ENCODE results near the gene STAB2.
"Not testable (repeated sequence)": the region's sequence is repeated elsewhere in the genome, so short reads cannot be mapped to it uniquely, and the experiment has no call there.

STAB2 gene

DNA sequence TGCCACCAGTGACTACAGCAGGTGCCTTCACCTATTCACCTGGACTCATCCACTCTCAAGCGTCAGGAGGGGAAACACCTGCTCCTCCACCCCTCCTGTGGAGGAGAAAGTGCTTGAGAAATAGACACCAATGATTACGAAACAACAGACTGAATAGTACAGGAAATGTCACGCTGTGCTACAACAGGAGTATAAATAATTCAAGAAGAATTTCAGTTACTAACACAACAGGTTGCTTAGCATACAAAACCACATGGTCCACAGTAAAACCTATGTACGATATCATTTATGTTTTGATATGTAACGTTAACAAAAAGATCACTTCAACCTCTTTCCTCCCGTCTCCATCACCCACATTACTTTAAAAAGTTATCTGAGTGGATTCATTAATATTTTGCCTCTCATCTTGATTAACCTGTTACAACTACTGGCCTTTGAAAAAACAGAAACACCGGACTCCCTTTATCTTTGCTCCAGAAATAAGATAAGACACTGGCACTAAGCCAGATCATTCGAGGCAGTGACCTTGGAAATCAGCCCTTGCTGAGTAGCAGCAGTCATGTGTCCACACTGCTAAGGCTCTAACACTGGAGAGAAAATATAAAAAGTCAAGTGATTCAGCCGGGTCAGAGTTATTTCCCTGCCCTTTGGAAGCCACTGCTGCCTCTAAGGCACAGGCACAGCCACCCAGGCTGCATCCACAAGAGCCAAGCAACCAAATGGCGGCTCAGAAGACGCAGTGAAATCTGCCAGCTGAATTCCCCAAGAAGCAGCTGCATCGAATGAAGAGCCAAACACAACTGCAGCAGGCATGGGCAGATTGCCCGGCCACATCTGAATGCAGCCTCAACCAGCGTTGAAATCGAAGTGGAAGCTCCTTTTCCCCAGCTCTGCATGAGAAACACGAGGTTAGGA, 213.0 kb downstream of the STAB2 start:
- Histone ChIP-seq H3K27me3 (ENCODE audit: control insufficient read depth, insufficient read depth, low read length) (no peaks in the 10 kb centered on the region), H3K4me1 (ENCODE audit: control insufficient read depth, insufficient read depth, low read length) (peaks cover 23% of the 10 kb centered on the region), H3K9me3 (ENCODE audit: control insufficient read depth, low read length) (no peaks in the 10 kb centered on the region), H3K4me3 (ENCODE audit: low read length) (peak overlapping the region; percentile 7), H3K36me3 (ENCODE audit: control insufficient read depth, insufficient read depth, low read length) (no peaks in the 10 kb centered on the region), H3K9ac (ENCODE audit: low read length) (no peak overlapping the region)

DNA sequence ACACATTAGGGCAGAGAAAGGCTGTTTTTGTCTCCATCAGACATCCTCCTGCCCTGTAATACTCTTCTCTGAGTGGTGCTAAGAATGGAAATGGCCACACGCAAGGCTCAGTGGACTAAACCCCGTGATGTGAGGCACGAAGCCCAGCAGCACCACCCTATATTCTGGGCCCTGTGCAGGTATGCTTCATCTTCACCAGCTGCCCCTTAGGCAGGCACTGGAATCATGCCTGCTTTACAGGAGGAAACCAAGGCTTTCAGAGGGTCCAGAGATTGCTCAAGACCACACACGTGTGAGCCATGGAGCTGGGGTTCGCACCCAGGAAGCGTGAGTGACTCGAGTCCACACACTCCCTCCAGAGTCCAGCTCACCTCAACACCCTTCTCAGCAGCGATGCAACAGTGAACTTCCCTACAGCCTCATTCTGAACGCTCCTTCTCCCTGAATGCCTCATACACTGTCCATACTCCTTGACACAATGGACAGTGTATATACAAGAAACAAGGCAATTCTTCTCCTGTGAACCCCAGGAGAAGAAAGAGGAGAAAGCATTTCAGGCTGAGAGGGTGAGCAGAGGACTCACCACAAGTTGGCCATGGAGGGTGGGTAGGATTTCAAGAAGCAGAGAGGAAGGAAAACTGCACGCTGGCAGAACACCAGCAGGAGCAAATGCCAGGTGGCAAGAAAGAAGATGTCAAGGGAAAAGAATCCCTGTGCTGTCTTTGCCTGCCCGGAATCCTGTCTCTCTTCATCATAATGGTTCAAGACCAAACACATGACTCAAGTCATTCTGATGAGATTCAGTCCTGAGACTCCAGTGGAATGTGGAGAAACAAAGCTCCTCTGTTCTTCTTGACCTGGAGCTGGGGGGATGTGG, 214.9 kb downstream of the STAB2 start:
- Histone ChIP-seq H3K4me1 (ENCODE audit: control insufficient read depth, insufficient read depth, low read length) (peaks cover 31% of the 10 kb centered on the region), H3K4me3 (ENCODE audit: low read length) (no peak overlapping the region), H3K9me3 (ENCODE audit: control insufficient read depth, low read length) (no peaks in the 10 kb centered on the region), H3K9ac (ENCODE audit: low read length) (no peak overlapping the region), H3K27me3 (ENCODE audit: control insufficient read depth, insufficient read depth, low read length) (no peaks in the 10 kb centered on the region), H3K36me3 (ENCODE audit: control insufficient read depth, insufficient read depth, low read length) (no peaks in the 10 kb centered on the region)

- Histone ChIP-seq H3K9me3 (ENCODE audit: control insufficient read depth, low read length) (no peaks in the 10 kb centered on the region), H3K4me1 (ENCODE audit: control insufficient read depth, insufficient read depth, low read length) (peaks cover 31% of the 10 kb centered on the region), H3K36me3 (ENCODE audit: control insufficient read depth, insufficient read depth, low read length) (no peaks in the 10 kb centered on the region), H3K4me3 (ENCODE audit: low read length) (no peak overlapping the region), H3K9ac (ENCODE audit: low read length) (no peak overlapping the region), H3K27me3 (ENCODE audit: control insufficient read depth, insufficient read depth, low read length) (no peaks in the 10 kb centered on the region)
Measured at GRCh38 chr12:103802586-103802886, 215.5 kb downstream of the STAB2 start.

- H3K4me3 ChIP-seq (ENCODE audit: low read length) = no peak overlapping the region
- peaks cover 34% of the 10 kb centered on the region for H3K4me1 ChIP-seq (ENCODE audit: control insufficient read depth, insufficient read depth, low read length)
- no peaks in the 10 kb centered on the region for H3K27me3 ChIP-seq (ENCODE audit: control insufficient read depth, insufficient read depth, low read length)
- H3K9me3 ChIP-seq (ENCODE audit: control insufficient read depth, low read length) = no peaks in the 10 kb centered on the region
- H3K9ac ChIP-seq (ENCODE audit: low read length) = no peak overlapping the region
- no peaks in the 10 kb centered on the region for H3K36me3 ChIP-seq (ENCODE audit: control insufficient read depth, insufficient read depth, low read length)
Measured at GRCh38 chr12:103803847-103804246, 216.8 kb downstream of the STAB2 start.

GRCh38 chr12:103805655-103806360, 218.7 kb downstream of the STAB2 start:
- no peaks in the 10 kb centered on the region for H3K36me3 ChIP-seq (ENCODE audit: control insufficient read depth, insufficient read depth, low read length)
- H3K4me1 ChIP-seq (ENCODE audit: control insufficient read depth, insufficient read depth, low read length) = peaks cover 20% of the 10 kb centered on the region
- H3K4me3 ChIP-seq (ENCODE audit: low read length) = no peak overlapping the region
- H3K9me3 ChIP-seq (ENCODE audit: control insufficient read depth, low read length) = no peaks in the 10 kb centered on the region
- no peaks in the 10 kb centered on the region for H3K27me3 ChIP-seq (ENCODE audit: control insufficient read depth, insufficient read depth, low read length)
- H3K9ac ChIP-seq (ENCODE audit: low read length) = no peak overlapping the region

DNA sequence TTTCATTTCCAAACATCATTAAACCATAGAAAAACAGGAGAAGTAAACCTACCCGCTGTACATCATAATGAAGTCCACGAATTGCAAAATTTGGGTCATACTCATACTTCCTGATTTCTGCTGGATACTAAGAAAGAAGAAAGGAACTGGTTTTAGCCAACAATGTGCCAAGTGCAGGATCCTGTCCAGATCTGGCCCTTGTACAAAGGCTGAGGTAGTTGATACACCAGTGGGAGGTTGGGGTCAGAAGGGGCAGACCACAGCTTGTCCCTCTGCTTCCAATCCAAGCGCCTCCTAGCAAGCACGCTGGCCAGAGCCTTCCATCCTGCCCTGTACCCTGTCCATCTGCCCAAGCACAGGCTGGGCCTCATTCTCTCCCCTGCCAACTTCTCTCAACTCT, 219.7 kb downstream of the STAB2 start:
- no peaks in the 10 kb centered on the region for H3K36me3 ChIP-seq (ENCODE audit: control insufficient read depth, insufficient read depth, low read length)
- no peaks in the 10 kb centered on the region for H3K9me3 ChIP-seq (ENCODE audit: control insufficient read depth, low read length)
- H3K27me3 ChIP-seq (ENCODE audit: control insufficient read depth, insufficient read depth, low read length) = no peaks in the 10 kb centered on the region
- H3K4me1 ChIP-seq (ENCODE audit: control insufficient read depth, insufficient read depth, low read length) = peaks cover 18% of the 10 kb centered on the region
- H3K9ac ChIP-seq (ENCODE audit: low read length) = no peak overlapping the region
- no peak overlapping the region for H3K4me3 ChIP-seq (ENCODE audit: low read length)

DNA sequence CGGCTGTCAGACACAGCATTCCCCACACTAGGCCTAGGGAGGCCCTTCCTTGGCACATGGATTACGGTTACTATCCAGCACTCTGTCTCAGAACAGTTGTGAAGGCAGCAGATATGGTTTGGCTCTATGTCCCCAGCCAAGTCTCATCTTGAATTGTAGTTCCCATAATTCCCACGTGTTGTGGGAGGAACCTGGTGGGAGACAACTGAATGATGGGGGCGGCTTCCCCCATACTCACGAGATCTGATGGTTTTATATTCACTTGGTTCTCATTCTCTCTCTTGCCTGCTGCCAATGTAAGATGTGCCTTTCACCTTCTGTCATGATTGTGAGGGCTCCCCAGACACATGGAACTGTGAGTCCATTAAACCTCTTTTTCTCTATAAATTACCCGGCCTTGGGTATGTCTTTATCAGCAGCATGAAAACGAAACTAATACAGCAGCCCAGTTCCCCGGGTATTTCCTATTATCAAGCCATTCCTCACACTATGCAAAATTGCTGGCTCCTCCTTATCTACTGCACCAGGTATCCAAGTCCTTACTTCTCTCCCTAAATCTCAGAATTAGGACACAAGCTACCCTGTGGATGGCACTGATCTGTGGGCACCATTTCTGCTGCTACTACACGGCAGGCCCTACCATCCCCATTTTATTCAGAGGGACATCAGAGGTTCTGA, 220.6 kb downstream of the STAB2 start:
- H3K9me3 ChIP-seq (ENCODE audit: control insufficient read depth, low read length) = no peaks in the 10 kb centered on the region
- H3K4me1 ChIP-seq (ENCODE audit: control insufficient read depth, insufficient read depth, low read length) = peaks cover 18% of the 10 kb centered on the region
- H3K27me3 ChIP-seq (ENCODE audit: control insufficient read depth, insufficient read depth, low read length) = no peaks in the 10 kb centered on the region

DNA sequence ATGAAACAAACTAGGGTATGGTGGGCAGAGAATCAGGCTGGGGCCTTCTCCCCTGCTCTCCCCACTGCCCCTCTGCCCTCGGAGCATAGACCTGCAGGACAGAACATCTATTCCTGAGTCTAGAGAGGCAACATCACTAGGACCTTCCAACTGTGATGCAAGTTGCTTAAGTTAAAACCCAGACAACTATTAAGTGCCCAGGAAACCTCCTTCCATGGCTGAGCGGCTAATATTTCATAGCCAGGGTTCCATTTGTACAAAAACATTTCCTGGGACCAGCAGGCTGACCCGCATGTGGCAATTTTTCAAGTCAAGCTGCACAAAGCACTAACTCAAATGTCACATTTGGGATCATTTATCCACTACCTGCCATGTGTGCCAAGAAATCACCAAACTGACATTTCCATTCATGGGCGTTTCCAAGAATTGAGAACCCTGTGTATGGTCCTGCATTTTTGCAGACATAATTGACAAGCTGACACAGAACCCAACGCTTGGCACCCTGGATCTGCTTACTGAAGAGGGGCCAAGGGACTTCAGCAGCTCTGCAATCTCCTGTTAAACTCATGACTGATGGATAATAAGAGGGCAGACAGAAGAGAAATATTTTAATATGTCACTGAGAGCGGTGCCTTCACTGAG, 221.3 kb downstream of the STAB2 start:
- Histone ChIP-seq H3K27me3 (ENCODE audit: control insufficient read depth, insufficient read depth, low read length) (no peaks in the 10 kb centered on the region), H3K36me3 (ENCODE audit: control insufficient read depth, insufficient read depth, low read length) (no peaks in the 10 kb centered on the region), H3K4me1 (ENCODE audit: control insufficient read depth, insufficient read depth, low read length) (peaks cover 18% of the 10 kb centered on the region)

More for the DNA sequence above, 220.6 kb downstream of the STAB2 start:
- no peaks in the 10 kb centered on the region for H3K36me3 ChIP-seq (ENCODE audit: control insufficient read depth, insufficient read depth, low read length)
- H3K9ac ChIP-seq (ENCODE audit: low read length) = no peak overlapping the region
- H3K4me3 ChIP-seq (ENCODE audit: low read length) = no peak overlapping the region

DNA sequence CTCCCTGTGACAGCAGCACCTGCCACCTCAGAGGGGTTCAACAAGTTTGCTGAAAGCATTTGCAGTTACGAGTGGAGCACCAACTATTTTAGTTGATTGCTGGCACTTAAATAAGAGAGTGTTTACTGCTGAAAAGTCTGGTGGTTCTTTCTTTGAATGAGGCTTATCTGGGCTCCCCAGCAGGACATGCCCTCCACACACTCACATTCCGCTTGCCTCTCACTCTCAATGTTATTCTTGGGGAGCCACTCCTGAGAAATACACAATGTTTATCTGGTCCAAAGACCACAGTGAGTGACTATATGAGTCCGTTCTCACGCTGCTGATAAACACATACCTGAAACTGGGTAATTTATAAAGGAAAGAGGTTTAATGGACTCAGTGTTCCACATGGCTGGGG, 222.1 kb downstream of the STAB2 start:
- H3K27me3 ChIP-seq (ENCODE audit: control insufficient read depth, insufficient read depth, low read length) = no peaks in the 10 kb centered on the region
- no peaks in the 10 kb centered on the region for H3K36me3 ChIP-seq (ENCODE audit: control insufficient read depth, insufficient read depth, low read length)
- H3K4me1 ChIP-seq (ENCODE audit: control insufficient read depth, insufficient read depth, low read length) = peaks cover 18% of the 10 kb centered on the region
- no peaks in the 10 kb centered on the region for H3K9me3 ChIP-seq (ENCODE audit: control insufficient read depth, low read length)
- H3K9ac ChIP-seq (ENCODE audit: low read length) = no peak overlapping the region
- H3K4me3 ChIP-seq (ENCODE audit: low read length) = no peak overlapping the region

More for the DNA sequence above, 221.3 kb downstream of the STAB2 start:
- no peak overlapping the region for H3K9ac ChIP-seq (ENCODE audit: low read length)
- no peak overlapping the region for H3K4me3 ChIP-seq (ENCODE audit: low read length)
- H3K9me3 ChIP-seq (ENCODE audit: control insufficient read depth, low read length) = no peaks in the 10 kb centered on the region

- not testable (repeated sequence) for H3K9ac ChIP-seq (ENCODE audit: low read length); H3K9me3 ChIP-seq (ENCODE audit: control insufficient read depth, low read length); H3K27me3 ChIP-seq (ENCODE audit: control insufficient read depth, insufficient read depth, low read length); H3K4me3 ChIP-seq (ENCODE audit: low read length); H3K36me3 ChIP-seq (ENCODE audit: control insufficient read depth, insufficient read depth, low read length)
- peaks cover 18% of the 10 kb centered on the region for H3K4me1 ChIP-seq (ENCODE audit: control insufficient read depth, insufficient read depth, low read length)
Measured at GRCh38 chr12:103809639-103810038, 222.6 kb downstream of the STAB2 start.

GRCh38 chr12:103810111-103810510, 223.0 kb downstream of the STAB2 start:
- no peaks in the 10 kb centered on the region for H3K36me3 ChIP-seq (ENCODE audit: control insufficient read depth, insufficient read depth, low read length)
- no peaks in the 10 kb centered on the region for H3K27me3 ChIP-seq (ENCODE audit: control insufficient read depth, insufficient read depth, low read length)
- peaks cover 13% of the 10 kb centered on the region for H3K4me1 ChIP-seq (ENCODE audit: control insufficient read depth, insufficient read depth, low read length)
- H3K4me3 ChIP-seq (ENCODE audit: low read length) = no peak overlapping the region
- H3K9me3 ChIP-seq (ENCODE audit: control insufficient read depth, low read length) = no peaks in the 10 kb centered on the region
- no peak overlapping the region for H3K9ac ChIP-seq (ENCODE audit: low read length)

Measured in mucosa of stomach (tissue), 1 donor.